Esophagus muscularis mucosa (tissue), 3 donors: ENCODE results near the gene PDZRN3.

Experiments used
- CTCF ChIP-seq, 3 experiments: fragments of 200-600 bp in 2 of 3; fragments of 450-650 bp in 1 of 3; sonication (generic) in 2 of 3; IDR thresholded peaks; one replicate each; pipeline ENCODE4 v1.5.1; 2017 to 2019; ENCODE audit warnings: antibody characterized with exemption in 3 of 3, mild to moderate bottlenecking in 2 of 3, moderate library complexity in 1 of 3
- POLR2A ChIP-seq: fragments of 450-650 bp; IDR thresholded peaks from one replicate; pipeline ENCODE4 v1.6.1; 2017; ENCODE audit warnings: antibody characterized with exemption, moderate library complexity, mild to moderate bottlenecking, low read depth
- POLR2AphosphoS5 ChIP-seq, 2 donors: sonication (generic); formaldehyde crosslinking; IDR thresholded peaks; one replicate each; pipeline ENCODE4 v1.6.1; 2017; ENCODE audit warnings: antibody characterized with exemption in 2 of 2

GRCh38 chr3:73616056-73616455, 8.7 kb downstream of the PDZRN3 start:
- TF ChIP-seq CTCF (IDR thresholded peaks at IDR 0.05) (no peak), POLR2A (no peak), POLR2AphosphoS5 (IDR thresholded peaks at IDR 0.05) (no peak)
